HEK293T (cell line): ENCODE measurements around the gene SMC3.
"Not testable (repeated sequence)": the region's sequence is repeated elsewhere in the genome, so short reads cannot be mapped to it uniquely, and the experiment has no call there.

Experiments used
- CTCF ChIA-PET: fragments of 350-600 bp; formaldehyde crosslinking; extraction: SDS; loops from one replicate; lab custom pipeline; 2021; ENCODE audit warnings: antibody characterized with exemption, inconsistent platforms; lab: Yijun Ruan, JAX
- POLR2A ChIA-PET: fragments of 350-600 bp; formaldehyde crosslinking; extraction: SDS; loops from one replicate; lab custom pipeline; 2020; ENCODE audit warnings: antibody characterized with exemption, inconsistent platforms; lab: Yijun Ruan, JAX
- DNase-seq: peaks from one replicate; pipeline ENCODE4 v3.0.0; 2012; ENCODE audit warnings: mixed read lengths; ENCODE audit errors: extremely low spot score
- ARNT ChIP-seq: fragments of 450-650 bp; IDR thresholded peaks from 2 replicates; pipeline ENCODE4 v1.6.1; 2017; ENCODE audit warnings: mild to moderate bottlenecking
- BHLHE40 ChIP-seq: fragments of 450-650 bp; IDR thresholded peaks from 2 replicates; pipeline ENCODE4 v1.6.1; 2016; ENCODE audit warnings: mild to moderate bottlenecking, moderate library complexity, borderline replicate concordance
- CTBP1 ChIP-seq: fragments of 450-650 bp; IDR thresholded peaks from 2 replicates; pipeline ENCODE4 v1.6.1; 2016; ENCODE audit warnings: borderline replicate concordance
- ELF4 ChIP-seq: fragments of 450-650 bp; IDR thresholded peaks from 2 replicates; pipeline ENCODE4 v1.6.1; 2017; ENCODE audit warnings: antibody characterized with exemption
- FOXA1 ChIP-seq: fragments of 450-650 bp; IDR thresholded peaks from 2 replicates; pipeline ENCODE4 v1.6.1; 2016; ENCODE audit warnings: mild to moderate bottlenecking
- FOXK2 ChIP-seq: fragments of 450-650 bp; IDR thresholded peaks from 2 replicates; pipeline ENCODE4 v1.6.1; 2016; ENCODE audit warnings: mild to moderate bottlenecking
- FOXM1 ChIP-seq: fragments of 450-650 bp; IDR thresholded peaks from 2 replicates; pipeline ENCODE4 v1.6.1; 2017; ENCODE audit warnings: mild to moderate bottlenecking, borderline replicate concordance
- HDGF ChIP-seq: fragments of 450-650 bp; IDR thresholded peaks from 2 replicates; pipeline ENCODE4 v1.6.1; 2017; ENCODE audit warnings: antibody characterized with exemption, borderline replicate concordance
- L3MBTL2 ChIP-seq: fragments of 450-650 bp; conservative IDR thresholded peaks from 2 replicates; pipeline ENCODE4 v1.6.1; 2016; ENCODE audit warnings: mild to moderate bottlenecking
- LEF1 ChIP-seq: fragments of 450-650 bp; IDR thresholded peaks from 2 replicates; pipeline ENCODE4 v1.6.1; 2017; ENCODE audit warnings: mild to moderate bottlenecking, borderline replicate concordance
- NFRKB ChIP-seq: fragments of 450-650 bp; IDR thresholded peaks from 2 replicates; pipeline ENCODE4 v1.6.1; 2016; ENCODE audit warnings: mild to moderate bottlenecking, moderate library complexity
- SP1 ChIP-seq: fragments of 450-650 bp; IDR thresholded peaks from 2 replicates; pipeline ENCODE4 v1.6.1; 2017
- SUZ12 ChIP-seq: fragments of 450-650 bp; IDR thresholded peaks from 2 replicates; pipeline ENCODE4 v1.6.1; 2016; ENCODE audit warnings: mild to moderate bottlenecking
- TARDBP ChIP-seq: fragments of 450-650 bp; IDR thresholded peaks from 2 replicates; pipeline ENCODE4 v1.6.1; 2016
- ZNF384 ChIP-seq: fragments of 450-650 bp; IDR thresholded peaks from 2 replicates; pipeline ENCODE4 v1.6.1; 2016
- TF ChIP-seq, protein P1 (sequence below): fragments of 450-650 bp; IDR thresholded peaks from 2 replicates; pipeline ENCODE4 v1.6.1; 2016

Gene SMC3

DNA sequence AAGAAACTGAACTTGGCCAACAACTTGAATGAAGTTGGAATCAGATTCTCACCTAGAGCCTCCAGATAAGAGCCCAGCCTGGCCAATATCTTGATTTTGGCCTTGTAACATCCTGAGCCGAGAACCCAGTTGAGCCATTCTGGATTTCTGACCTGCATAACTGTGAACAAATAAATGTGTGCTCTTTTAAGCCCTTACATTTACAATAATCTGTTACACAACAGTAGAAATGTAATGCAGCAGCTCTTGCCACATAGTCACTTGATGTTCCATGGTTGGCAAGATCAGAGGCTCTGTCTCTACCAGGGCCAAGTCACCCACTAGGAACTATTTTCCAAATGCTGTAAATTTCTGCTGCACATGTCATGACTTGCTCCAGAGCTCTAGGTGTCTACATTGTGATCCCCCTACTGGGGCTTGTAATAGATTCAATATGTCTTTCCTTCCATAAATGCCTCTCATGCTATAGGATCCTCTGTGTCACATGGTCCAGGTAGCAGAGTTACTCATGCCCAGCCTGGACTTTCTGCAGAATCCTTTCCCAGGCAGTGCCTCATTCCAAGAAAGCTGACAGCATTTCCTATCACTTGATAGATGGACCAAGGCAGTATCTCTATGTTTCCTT, 65.2 kb downstream of the SMC3 start:
- ChIA-PET CTCF (no interaction called here), POLR2A (no interaction called here)
- DNase-seq = no peak
- no peak for TF ChIP-seq SP1
- no peak for TF ChIP-seq HDGF
- no peak for TF ChIP-seq CTBP1
- TF ChIP-seq TARDBP = no peak
- no peak for TF ChIP-seq L3MBTL2
- no peak for TF ChIP-seq ARNT

DNA sequence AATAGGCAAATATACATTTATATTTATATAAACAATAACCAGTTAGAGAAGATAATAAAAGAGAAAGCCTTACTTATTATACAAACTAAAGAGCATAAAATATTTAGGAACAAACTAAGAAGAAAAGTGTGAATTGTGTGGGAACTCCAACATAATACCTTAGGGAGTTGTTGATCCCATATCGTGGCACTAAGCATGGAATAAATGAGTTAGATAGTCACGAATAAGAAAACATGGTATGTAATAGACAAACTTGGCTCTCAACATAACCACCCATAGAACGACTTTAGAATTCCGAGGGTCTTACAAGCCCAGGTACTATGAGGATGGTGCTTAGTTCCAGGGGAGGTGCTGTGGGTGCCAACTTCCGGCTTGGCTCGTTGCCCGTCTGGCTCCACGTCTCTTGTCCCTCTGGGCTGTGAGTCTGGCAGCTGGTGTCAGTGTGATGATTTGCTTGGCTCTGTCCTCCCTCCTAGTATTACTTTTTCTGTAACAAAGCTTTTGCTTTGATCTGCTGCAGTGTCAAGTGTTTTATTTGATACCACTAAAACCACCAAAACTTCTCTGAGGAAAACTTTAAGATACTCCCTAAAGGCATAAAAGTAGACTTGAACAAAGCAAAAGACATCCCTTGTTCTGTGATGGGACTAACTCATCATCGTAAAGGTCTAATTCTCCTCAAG, 67.2 kb downstream of the SMC3 start:
- ChIA-PET POLR2A (no interaction called here), CTCF (no interaction called here)
- TF ChIP-seq ZNF384 (no peak), TARDBP (no peak), CTBP1 (no peak), SUZ12 (no peak), NFRKB (no peak), FOXM1 (no peak), FOXK2 (no peak), L3MBTL2 (no peak), HDGF (no peak), ELF4 (no peak), LEF1 (no peak), SP1 (no peak), FOXA1 (no peak), ARNT (no peak), BHLHE40 (no peak)
- TF ChIP-seq, protein P1, sequence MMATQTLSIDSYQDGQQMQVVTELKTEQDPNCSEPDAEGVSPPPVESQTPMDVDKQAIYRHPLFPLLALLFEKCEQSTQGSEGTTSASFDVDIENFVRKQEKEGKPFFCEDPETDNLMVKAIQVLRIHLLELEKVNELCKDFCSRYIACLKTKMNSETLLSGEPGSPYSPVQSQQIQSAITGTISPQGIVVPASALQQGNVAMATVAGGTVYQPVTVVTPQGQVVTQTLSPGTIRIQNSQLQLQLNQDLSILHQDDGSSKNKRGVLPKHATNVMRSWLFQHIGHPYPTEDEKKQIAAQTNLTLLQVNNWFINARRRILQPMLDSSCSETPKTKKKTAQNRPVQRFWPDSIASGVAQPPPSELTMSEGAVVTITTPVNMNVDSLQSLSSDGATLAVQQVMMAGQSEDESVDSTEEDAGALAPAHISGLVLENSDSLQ = no peak
- no peak for DNase-seq

DNA sequence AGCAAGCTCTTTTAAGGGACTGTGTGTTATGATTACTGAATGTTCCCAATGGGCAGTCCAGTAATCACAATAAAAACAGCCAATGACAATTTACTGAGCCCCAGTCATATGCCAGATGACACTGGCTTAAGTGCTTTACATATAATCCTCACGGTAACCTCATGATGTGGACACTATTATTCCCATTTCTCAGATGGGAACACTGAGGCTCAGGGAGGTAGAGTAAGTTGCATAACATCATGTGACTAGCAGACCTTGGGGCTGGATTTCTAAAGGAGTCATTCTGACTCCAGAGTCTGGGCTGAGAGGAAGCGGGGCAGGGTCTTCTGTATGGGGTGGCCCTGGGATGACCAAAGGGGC, 69.1 kb downstream of the SMC3 start:
- CTCF ChIA-PET = no interaction called here
- no peak for TF ChIP-seq NFRKB
- no peak for TF ChIP-seq ZNF384
- TF ChIP-seq SUZ12 = no peak
- TF ChIP-seq HDGF = no peak
- TF ChIP-seq FOXM1 = no peak
- TF ChIP-seq LEF1 = no peak
- no peak for TF ChIP-seq TARDBP
- no peak for TF ChIP-seq ARNT
- no peak for TF ChIP-seq SP1
- no peak for TF ChIP-seq FOXA1
- no peak for TF ChIP-seq BHLHE40
- TF ChIP-seq CTBP1 = no peak
- no peak for TF ChIP-seq ELF4
- TF ChIP-seq, protein P1 = no peak
- no peak for TF ChIP-seq L3MBTL2

DNA sequence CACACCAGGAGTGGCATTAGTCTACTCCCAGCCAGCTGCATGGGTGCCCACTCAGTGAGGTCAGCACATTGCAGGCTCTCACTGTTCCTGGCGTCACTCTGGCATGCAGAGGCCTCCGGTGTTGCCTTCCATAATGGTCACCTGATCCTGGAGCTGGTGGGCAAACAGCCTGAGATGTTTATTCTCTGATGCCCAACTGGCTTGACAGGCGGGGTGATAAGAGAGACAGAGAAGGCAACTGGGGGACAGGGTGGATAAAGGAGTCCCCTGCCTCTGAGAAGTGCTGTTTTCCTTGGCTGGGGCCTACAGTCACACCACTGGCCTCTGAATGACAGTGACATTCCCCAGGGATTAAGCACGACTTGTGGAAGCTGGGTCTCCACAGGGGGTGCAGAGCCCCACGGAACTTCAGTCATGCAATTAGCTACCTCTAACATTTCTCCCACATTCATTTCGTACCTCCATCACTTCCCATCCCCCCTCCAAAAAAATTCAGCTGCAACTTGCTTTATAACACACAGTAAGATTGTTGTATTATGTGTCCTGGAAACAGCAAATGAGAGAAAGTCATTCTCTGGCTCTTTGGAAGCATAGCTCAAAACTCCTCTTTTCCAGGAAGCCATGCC, 69.5 kb downstream of the SMC3 start:
- ChIA-PET POLR2A (no interaction called here), CTCF (interaction anchor here (0.9 kb wide), 1 partner anchor 37 kb away, joined by 3 read pairs; no protein-coding TSS in a partner anchor)
- no peak for TF ChIP-seq FOXK2
- DNase-seq = no peak

More for the DNA sequence above, 69.1 kb downstream of the SMC3 start:
- DNase-seq = no peak
- POLR2A ChIA-PET = no interaction called here

GRCh38 chr10:110637558-110638053, 70.1 kb downstream of the SMC3 start:
- CTCF ChIA-PET = interaction anchor here (0.6 to 0.9 kb wide), 2 partner anchors 20 to 37 kb away, joined by 3 read pairs; no protein-coding TSS in a partner anchor
- no peak for TF ChIP-seq CTBP1
- TF ChIP-seq TARDBP = no peak
- TF ChIP-seq ARNT = no peak
- TF ChIP-seq HDGF = no peak
- TF ChIP-seq SUZ12 = no peak
- TF ChIP-seq LEF1 = no peak
- no peak for TF ChIP-seq ZNF384
- TF ChIP-seq FOXK2 = no peak
- TF ChIP-seq, protein P1 = no peak
- POLR2A ChIA-PET = no interaction called here
- DNase-seq = no peak

DNA sequence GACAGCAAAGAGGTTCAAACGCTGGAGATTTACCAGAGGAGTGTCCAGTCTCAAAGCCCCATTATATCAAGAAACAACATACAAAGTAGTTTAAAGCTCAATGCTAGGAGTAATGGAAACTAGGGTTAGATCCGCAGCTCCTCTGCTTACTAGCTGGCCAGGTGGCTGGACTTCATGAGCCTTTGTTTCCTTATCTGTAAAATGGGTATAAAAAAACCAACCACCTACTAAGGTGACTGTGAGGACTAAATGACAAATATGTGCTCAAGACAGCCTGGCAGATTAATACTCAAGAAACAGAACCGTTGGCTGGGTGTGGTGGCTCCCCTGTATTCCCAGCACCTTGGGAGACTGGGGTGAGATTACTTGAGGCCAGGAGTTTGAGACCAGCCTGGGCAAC, 70.8 kb downstream of the SMC3 start:
- TF ChIP-seq HDGF = no peak
- no peak for TF ChIP-seq ELF4
- no peak for TF ChIP-seq BHLHE40
- TF ChIP-seq FOXA1 = no peak
- no peak for TF ChIP-seq L3MBTL2
- no peak for TF ChIP-seq SUZ12
- TF ChIP-seq, protein P1 = no peak
- no peak for TF ChIP-seq NFRKB
- TF ChIP-seq FOXK2 = no peak
- TF ChIP-seq TARDBP = no peak
- TF ChIP-seq ZNF384 = no peak
- no peak for TF ChIP-seq ARNT
- no peak for TF ChIP-seq CTBP1
- no peak for TF ChIP-seq FOXM1
- no peak for TF ChIP-seq SP1
- POLR2A ChIA-PET = no interaction called here
- DNase-seq = no peak
- CTCF ChIA-PET = no interaction called here

GRCh38 chr10:110639046-110639445, 71.6 kb downstream of the SMC3 start:
- CTCF ChIA-PET, POLR2A ChIA-PET: not testable (repeated sequence)

GRCh38 chr10:110639858-110640257, 72.4 kb downstream of the SMC3 start:
- CTCF ChIA-PET, DNase-seq, POLR2A ChIA-PET: not testable (repeated sequence)

More at GRCh38 chr10:110639046-110639445, 71.6 kb downstream of the SMC3 start:
- DNase-seq = not testable (repeated sequence)
